VCaP (cell line): ENCODE results near the gene CSE1L.
"Not testable (repeated sequence)": the region's sequence is repeated elsewhere in the genome, so short reads cannot be mapped to it uniquely, and the experiment has no call there.

Experiments
- H3K27ac ChIP-seq: fragments of 450-650 bp; 2 replicates; pipeline ENCODE4 v1.5.1; 2017
- TF ChIP-seq, protein P1 (sequence below): fragments of 450-650 bp; conservative IDR thresholded peaks from 2 replicates; pipeline ENCODE4 v1.5.1; 2017; ENCODE audit warnings: mild to moderate bottlenecking, moderate library complexity

CSE1L gene, protein sequence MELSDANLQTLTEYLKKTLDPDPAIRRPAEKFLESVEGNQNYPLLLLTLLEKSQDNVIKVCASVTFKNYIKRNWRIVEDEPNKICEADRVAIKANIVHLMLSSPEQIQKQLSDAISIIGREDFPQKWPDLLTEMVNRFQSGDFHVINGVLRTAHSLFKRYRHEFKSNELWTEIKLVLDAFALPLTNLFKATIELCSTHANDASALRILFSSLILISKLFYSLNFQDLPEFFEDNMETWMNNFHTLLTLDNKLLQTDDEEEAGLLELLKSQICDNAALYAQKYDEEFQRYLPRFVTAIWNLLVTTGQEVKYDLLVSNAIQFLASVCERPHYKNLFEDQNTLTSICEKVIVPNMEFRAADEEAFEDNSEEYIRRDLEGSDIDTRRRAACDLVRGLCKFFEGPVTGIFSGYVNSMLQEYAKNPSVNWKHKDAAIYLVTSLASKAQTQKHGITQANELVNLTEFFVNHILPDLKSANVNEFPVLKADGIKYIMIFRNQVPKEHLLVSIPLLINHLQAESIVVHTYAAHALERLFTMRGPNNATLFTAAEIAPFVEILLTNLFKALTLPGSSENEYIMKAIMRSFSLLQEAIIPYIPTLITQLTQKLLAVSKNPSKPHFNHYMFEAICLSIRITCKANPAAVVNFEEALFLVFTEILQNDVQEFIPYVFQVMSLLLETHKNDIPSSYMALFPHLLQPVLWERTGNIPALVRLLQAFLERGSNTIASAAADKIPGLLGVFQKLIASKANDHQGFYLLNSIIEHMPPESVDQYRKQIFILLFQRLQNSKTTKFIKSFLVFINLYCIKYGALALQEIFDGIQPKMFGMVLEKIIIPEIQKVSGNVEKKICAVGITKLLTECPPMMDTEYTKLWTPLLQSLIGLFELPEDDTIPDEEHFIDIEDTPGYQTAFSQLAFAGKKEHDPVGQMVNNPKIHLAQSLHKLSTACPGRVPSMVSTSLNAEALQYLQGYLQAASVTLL

DNA sequence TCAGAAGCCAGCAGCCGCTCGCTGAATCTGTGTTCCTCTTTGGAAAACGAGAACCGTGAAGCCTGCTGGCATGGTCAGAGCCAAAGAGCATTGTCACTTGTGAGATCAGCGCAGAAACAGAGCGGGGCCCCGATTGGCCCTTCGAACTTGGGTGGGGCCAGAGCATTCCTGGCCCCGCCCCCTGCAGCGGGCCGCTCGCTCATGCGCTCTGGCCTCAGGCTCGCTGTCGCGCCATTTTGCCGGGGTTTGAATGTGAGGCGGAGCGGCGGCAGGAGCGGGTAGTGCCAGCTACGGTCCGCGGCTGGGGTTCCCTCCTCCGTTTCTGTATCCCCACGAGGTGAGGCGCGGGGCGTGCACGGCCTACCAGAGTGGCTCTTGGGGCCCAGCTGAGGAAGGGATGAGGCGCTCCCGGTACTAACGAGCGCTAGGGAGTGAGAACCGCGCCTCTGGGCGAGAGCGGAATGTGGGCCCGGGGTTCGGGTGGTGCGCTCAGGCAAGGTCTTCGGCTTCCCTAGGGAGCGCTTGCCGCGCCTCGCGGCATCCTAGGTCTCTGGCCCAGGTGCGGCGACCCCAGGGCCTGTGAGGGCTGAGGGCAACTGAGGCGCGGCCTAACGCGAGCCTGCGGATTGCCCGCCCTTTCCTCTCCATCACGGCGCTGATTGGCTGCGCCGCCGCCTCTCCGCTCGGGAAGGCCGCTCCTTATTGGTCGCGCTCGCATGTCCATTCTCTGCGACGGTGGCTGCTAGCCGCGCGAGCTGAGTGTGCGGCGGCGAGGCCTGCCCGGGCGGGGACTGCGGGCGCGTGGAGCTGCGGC is at the start of gene CSE1L:
Gene CSE1L, plus strand, starts transcription at position 226 of the 814 bp plus-strand sequence. CDS start 12,152 bp downstream, outside the sequence.
- TF ChIP-seq, protein P1, sequence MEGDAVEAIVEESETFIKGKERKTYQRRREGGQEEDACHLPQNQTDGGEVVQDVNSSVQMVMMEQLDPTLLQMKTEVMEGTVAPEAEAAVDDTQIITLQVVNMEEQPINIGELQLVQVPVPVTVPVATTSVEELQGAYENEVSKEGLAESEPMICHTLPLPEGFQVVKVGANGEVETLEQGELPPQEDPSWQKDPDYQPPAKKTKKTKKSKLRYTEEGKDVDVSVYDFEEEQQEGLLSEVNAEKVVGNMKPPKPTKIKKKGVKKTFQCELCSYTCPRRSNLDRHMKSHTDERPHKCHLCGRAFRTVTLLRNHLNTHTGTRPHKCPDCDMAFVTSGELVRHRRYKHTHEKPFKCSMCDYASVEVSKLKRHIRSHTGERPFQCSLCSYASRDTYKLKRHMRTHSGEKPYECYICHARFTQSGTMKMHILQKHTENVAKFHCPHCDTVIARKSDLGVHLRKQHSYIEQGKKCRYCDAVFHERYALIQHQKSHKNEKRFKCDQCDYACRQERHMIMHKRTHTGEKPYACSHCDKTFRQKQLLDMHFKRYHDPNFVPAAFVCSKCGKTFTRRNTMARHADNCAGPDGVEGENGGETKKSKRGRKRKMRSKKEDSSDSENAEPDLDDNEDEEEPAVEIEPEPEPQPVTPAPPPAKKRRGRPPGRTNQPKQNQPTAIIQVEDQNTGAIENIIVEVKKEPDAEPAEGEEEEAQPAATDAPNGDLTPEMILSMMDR = no peak
- peak within 1 kb of the TSS; percentile 91 for H3K27ac ChIP-seq

DNA sequence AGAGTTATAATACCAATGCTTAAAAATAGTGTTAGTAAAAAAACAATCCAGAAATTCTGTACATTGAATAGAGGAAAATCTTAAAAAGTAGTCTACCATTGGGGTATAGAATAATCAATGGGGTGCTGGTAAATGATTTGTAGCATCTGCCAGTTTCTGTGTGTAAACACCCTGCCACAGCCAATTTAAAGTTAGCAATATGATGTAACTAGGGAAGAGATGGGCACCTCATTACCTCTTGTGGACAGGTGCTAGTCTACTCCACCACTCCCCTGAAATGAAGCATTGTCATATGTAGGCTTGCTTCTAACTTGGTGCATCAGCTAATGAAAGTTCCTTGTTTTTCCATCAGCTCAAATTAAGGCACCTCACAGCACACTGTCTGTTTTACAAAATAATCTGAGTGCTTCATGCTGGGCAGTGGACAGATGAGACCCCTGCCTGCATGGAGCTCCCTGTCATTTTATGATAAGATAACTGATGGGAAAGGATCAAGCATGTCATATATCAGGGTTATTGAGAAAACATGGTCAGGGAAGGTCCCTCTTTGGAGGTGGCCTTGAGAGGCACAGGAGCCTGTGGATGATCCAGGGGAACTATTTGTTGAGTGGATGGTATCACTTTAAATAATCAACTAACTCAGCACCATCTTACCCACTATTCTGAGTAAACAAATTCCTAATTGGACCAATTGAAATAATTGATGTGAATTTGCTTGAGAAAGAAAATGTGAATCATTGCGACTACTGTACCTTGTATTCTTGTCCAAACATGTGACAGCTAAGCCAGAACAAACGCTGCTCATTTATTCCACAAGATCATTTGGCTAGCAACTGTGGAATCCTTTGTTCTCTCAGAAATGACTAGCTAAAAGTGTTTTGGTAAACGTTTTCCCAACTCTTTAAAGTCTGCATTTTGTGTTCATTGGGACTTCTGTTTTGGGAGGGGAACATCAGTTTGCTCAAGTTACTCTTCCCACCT is 45.9 kb upstream of the CSE1L start:
- no peak overlapping the region for H3K27ac ChIP-seq
- TF ChIP-seq, protein P1 = no peak

DNA sequence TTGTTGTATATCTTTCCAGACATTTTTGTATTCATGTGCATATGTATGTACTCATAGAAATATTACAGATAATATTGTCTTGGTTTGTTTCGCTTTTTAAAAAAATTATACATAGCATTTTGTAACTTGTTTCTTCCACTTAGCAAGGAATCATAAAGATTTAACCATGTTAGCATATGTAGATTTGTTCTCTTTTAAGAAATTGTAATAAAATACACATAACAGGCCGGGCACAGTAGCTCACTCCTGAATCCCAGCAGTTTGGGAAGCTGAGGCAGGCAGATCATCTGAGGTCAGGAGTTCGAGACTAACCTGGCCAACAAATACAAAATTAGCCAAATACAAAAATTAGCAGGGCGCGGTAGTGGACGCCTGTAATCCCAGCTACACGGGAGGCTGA is 44.4 kb upstream of the CSE1L start:
- TF ChIP-seq, protein P1 = no peak
- no peak overlapping the region for H3K27ac ChIP-seq

DNA sequence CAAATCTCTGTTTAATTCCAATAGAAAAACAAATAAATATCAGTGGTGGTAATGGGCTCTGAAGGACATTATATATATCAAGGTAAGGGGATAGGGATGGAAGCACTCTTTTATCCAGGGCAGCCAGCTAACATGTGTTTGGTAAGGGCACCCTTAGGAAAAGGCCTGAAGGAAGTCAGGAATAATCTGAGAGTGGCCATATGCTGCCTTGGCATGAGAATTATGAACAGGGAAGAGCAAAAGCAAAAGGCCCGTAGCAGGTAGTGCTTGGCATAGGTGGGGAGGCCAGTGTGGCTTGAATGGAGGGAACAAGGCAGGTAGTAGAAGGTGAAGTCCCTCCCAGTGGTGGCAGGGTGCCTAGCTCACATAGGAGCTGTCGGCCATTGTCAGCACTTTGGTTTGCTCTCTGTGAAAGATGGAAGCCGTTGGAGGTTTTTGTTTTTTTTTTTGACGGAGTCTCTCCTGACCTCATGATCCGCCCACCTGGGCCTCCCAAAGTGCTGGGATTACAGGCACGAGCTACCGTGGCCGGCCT is 39.6 kb upstream of the CSE1L start:
- no peak overlapping the region for H3K27ac ChIP-seq
- TF ChIP-seq, protein P1 = no peak

DNA sequence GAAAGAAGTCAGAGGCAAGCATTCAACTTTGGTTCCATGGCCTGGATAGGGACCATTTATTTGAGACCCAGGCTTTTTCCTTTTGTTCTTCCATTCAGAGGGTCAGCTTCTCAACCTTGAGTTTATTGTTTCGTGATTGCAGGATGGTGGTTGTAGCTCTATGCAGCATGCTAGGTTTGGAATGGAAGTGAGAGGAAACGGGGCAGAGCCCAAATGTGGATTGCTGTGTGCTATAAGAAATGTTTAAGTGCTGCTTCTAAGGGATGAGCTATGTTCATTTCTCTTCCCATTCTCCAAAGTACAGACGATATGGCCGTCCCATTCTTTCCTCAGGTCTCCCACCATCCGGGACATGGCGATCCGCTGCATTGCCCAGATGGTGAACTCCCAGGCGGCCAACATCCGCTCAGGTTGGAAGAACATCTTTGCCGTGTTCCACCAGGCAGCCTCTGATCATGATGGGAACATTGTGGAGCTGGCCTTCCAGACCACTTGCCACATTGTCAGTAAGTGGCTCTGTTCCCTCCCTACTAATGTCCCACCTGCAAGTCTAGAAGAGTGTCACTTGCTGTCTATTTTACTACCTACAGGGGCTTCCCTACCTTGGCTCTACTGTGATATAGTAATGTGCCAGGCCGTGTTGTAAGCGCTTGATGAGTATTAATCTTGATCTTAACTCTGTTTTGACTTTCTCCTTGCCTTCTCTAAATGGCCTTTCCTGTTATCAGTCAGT is 36.0 kb upstream of the CSE1L start:
- TF ChIP-seq, protein P1 = no peak
- no peak overlapping the region for H3K27ac ChIP-seq

DNA sequence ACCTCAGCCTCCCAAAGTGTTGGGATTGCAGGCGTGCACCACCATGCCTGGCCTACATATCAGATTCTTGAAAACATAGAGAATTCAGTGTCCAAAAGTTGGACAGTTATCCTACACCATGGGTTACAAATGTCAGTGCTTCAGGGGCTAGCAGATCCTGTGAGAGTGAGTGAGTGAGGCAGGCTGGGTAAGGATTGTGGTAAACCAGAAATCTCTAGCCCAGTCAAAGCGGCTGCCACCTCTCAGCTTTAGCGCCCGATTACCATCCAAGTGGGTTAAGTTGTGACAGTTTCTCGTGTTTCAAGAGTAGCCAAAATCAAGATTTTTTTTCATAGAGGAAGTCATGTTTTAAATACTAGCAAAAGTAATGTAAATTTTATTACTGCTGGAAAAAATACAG is 21.9 kb upstream of the CSE1L start:
- TF ChIP-seq, protein P1 = no peak
- H3K27ac ChIP-seq = no peak overlapping the region

DNA sequence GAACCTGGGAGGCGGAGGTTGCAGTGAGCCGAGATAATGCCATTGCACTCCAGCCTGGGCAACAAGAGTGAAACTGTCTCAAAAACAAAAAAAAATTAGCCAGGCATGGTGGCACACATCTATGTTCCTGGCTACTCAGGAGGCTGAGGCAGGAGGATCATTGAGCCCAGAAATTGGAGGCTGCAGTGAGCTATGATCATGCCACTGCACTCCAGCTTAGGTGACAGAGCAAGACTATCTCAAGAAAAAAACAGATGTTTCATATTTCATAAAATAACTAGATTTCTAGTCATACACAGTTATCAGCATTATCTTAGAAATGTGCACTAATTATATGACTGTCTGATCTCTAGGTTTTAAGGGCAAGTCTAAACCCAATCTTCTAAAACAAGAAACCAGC is 17.9 kb upstream of the CSE1L start:
- not testable (repeated sequence) for H3K27ac ChIP-seq
